Coronary artery (tissue), 2 donors: ENCODE data around the gene MEG3.

ENCODE experiments used
- DNase-seq: peaks from one replicate; pipeline ENCODE4 v3.0.0-alpha.2; 2017; ENCODE audit warnings: low spot score
- H3K27ac ChIP-seq, 2 donors: fragments of 200-600 bp; sonication (generic); one replicate each; pipeline ENCODE4 v1.5.1; 2016 to 2019
- H3K4me3 ChIP-seq: fragments of 200-600 bp; sonication (generic); 2 replicates; pipeline ENCODE4 v1.5.1; 2016; ENCODE audit warnings: mild to moderate bottlenecking, moderate library complexity
- CTCF ChIP-seq: fragments of 200-600 bp; sonication (generic); IDR thresholded peaks from one replicate; pipeline ENCODE4 v1.5.1; 2019; ENCODE audit warnings: antibody characterized with exemption

The MEG3 gene

GRCh38 chr14:100861937-100862247 lies 36.0 kb downstream of the MEG3 start:
- H3K27ac ChIP-seq = no peak overlapping the region
- TF ChIP-seq CTCF = no peak
- DNase-seq = no peak
- H3K4me3 ChIP-seq = no peak overlapping the region

- DNase-seq = no peak
- H3K4me3 ChIP-seq = no peak overlapping the region
- TF ChIP-seq CTCF = no peak
- no peak overlapping the region for H3K27ac ChIP-seq
Observed at GRCh38 chr14:100862277-100862676, 36.4 kb downstream of the MEG3 start.

- Histone ChIP-seq H3K4me3 (no peak overlapping the region), H3K27ac (no peak overlapping the region)
- no peak for DNase-seq
- TF ChIP-seq CTCF = no peak
Observed at GRCh38 chr14:100862793-100863192, 36.9 kb downstream of the MEG3 start.

- no peak for TF ChIP-seq CTCF
- Histone ChIP-seq H3K4me3 (no peak overlapping the region), H3K27ac (no peak overlapping the region)
- DNase-seq = no peak
Observed at GRCh38 chr14:100864206-100864605, 38.3 kb downstream of the MEG3 start.

- H3K4me3 ChIP-seq = no peak overlapping the region
- no peak for DNase-seq
- no peak for TF ChIP-seq CTCF
- H3K27ac ChIP-seq = no peak overlapping the region
Observed at GRCh38 chr14:100864960-100865681, 39.2 kb downstream of the MEG3 start.

- H3K27ac ChIP-seq = no peak overlapping the region
- no peak overlapping the region for H3K4me3 ChIP-seq
- DNase-seq = no peak
- TF ChIP-seq CTCF = no peak
Observed at GRCh38 chr14:100865682-100866591, 40.0 kb downstream of the MEG3 start.
